ENCODE measurements around the gene SPATA21.
"Not testable (repeated sequence)": the region's sequence is repeated elsewhere in the genome, so short reads cannot be mapped to it uniquely, and the experiment has no call there.

Gene SPATA21

GRCh38 chr1:16436946-16437474 is at the start of gene SPATA21:
Gene SPATA21 (minus strand): TSS chr1:16437424. CDS start chr1:16431371, 6,053 bp downstream.
- DNase-seq: no peak

- DNase-seq: not testable (repeated sequence)
Measured at GRCh38 chr1:16487011-16487410, 49.8 kb upstream of the SPATA21 start.

GRCh38 chr1:16486316-16486715 is 49.1 kb upstream of the SPATA21 start:
- not testable (repeated sequence) for DNase-seq

GRCh38 chr1:16484931-16485330 is 47.7 kb upstream of the SPATA21 start:
- no peak for DNase-seq

- no peak for DNase-seq
Measured at GRCh38 chr1:16484501-16484835, 47.2 kb upstream of the SPATA21 start.

- not testable (repeated sequence) for DNase-seq
Measured at GRCh38 chr1:16483639-16484500, 46.6 kb upstream of the SPATA21 start.

- not testable (repeated sequence) for DNase-seq
Measured at GRCh38 chr1:16483146-16483545, 45.9 kb upstream of the SPATA21 start.

- no peak for DNase-seq
Measured at GRCh38 chr1:16478091-16478490, 40.9 kb upstream of the SPATA21 start.

- not testable (repeated sequence) for DNase-seq
Measured at GRCh38 chr1:16475771-16476770, 38.8 kb upstream of the SPATA21 start.

- DNase-seq: not testable (repeated sequence)
Measured at GRCh38 chr1:16474891-16475290, 37.7 kb upstream of the SPATA21 start.

GRCh38 chr1:16474166-16474800 is 37.1 kb upstream of the SPATA21 start:
- DNase-seq: no peak

- DNase-seq: no peak
Measured at GRCh38 chr1:16468558-16468957, 31.3 kb upstream of the SPATA21 start.

GRCh38 chr1:16464917-16465625 is 27.8 kb upstream of the SPATA21 start:
- no peak for DNase-seq

- no peak for DNase-seq
Measured at GRCh38 chr1:16462773-16463330, 25.6 kb upstream of the SPATA21 start.

GRCh38 chr1:16461681-16462080 is 24.5 kb upstream of the SPATA21 start:
- DNase-seq: no peak

- no peak for DNase-seq
Measured at GRCh38 chr1:16459352-16459925, 22.2 kb upstream of the SPATA21 start.

- no peak for DNase-seq
Measured at GRCh38 chr1:16458831-16459230, 21.6 kb upstream of the SPATA21 start.

- DNase-seq: not testable (repeated sequence)
Measured at GRCh38 chr1:16456151-16456550, 18.9 kb upstream of the SPATA21 start.

- not testable (repeated sequence) for DNase-seq
Measured at GRCh38 chr1:16454909-16455308, 17.7 kb upstream of the SPATA21 start.

- no peak for DNase-seq
Measured at GRCh38 chr1:16451841-16452528, 14.8 kb upstream of the SPATA21 start.

Measured in activated CD4-positive, alpha-beta T cell treated with anti-CD3 and anti-CD28 coated beads, Interleukin-2, amount 50 U/mL, for 16 hours (primary cell).